SU-DHL-6 (cell line): ENCODE results near the gene CA7.

Experiments
- EZH2phosphoT487 ChIP-seq: fragments of 200-600 bp; sonication (generic), shearing (Covaris generic); conservative IDR thresholded peaks from 2 replicates; pipeline ENCODE4 v1.6.1; 2018; ENCODE audit warnings: mild to moderate bottlenecking, antibody characterized with exemption, low read length, moderate library complexity, mixed read lengths
- TF ChIP-seq, protein P1 (sequence below): fragments of 200-600 bp; sonication (generic); IDR thresholded peaks from one replicate; pipeline ENCODE4 v1.5.1; 2017; ENCODE audit warnings: antibody characterized with exemption, mild to moderate bottlenecking, low read length, moderate library complexity; ENCODE audit not compliant: insufficient read depth, poor library complexity, severe bottlenecking

DNA sequence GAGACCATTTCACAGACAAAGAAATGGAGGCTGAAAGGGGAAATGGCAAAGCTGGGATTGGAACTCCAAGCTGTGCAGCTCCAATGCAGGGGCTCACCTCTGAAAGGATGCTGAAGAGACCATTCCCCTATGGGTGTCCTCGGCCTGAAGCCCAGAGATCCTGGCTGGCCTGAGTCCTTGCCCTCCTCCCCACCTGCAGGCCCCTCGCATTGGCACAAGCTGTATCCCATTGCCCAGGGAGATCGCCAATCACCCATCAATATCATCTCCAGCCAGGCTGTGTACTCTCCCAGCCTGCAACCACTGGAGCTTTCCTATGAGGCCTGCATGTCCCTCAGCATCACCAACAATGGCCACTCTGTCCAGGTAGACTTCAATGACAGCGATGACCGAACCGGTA lies 2.6 kb downstream of the CA7 start:
- TF ChIP-seq, protein P1, sequence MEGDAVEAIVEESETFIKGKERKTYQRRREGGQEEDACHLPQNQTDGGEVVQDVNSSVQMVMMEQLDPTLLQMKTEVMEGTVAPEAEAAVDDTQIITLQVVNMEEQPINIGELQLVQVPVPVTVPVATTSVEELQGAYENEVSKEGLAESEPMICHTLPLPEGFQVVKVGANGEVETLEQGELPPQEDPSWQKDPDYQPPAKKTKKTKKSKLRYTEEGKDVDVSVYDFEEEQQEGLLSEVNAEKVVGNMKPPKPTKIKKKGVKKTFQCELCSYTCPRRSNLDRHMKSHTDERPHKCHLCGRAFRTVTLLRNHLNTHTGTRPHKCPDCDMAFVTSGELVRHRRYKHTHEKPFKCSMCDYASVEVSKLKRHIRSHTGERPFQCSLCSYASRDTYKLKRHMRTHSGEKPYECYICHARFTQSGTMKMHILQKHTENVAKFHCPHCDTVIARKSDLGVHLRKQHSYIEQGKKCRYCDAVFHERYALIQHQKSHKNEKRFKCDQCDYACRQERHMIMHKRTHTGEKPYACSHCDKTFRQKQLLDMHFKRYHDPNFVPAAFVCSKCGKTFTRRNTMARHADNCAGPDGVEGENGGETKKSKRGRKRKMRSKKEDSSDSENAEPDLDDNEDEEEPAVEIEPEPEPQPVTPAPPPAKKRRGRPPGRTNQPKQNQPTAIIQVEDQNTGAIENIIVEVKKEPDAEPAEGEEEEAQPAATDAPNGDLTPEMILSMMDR: no peak
- no peak for TF ChIP-seq EZH2phosphoT487
